ENCODE data around the gene SORBS1. TPM values are rescaled to one million over a fixed set of nuclear protein-coding genes. Genes with fewer than 3 reads are reported as not detected.

Gene SORBS1
- total RNA-seq, 2 experiments from 2014 or later: 0.58 to 0.90 TPM

DNA sequence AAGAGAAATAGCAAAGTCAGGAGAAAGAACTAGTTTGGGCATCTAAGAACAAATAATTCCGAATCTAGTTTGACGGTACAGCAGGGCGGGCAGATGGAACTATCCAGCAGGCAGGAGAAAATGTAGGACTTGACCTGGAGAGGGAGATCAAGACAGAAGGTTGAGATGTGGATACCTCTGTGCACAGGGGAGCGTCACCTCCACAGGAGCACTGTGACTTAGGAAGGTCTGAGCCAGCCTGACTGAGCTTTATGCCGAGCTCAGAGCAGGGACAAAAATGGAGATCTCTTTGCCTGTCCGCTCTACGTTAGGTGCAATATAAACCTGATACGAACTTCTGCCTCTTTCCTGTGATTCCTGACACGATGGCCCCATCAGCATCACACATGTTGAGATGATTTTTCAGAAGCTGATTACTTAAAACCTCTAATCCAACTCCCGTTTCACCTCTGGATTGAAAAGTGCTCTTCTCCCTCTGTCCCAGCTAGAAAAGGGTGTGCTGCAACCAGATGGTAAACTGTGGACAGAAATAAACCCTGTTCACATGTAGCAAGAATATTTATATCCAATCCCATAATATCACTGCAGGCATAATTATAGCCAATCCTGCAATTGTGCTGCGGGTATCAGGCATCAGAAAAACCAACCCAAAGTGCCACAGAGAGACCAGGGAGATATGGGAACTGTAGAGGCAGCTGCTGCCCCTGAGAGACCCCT, 13.6 kb upstream of the SORBS1 start:
- Mint-ChIP-seq H3K9me3 (no peaks in the 10 kb centered on the region), H3K27me3 (peaks cover 19% of the 10 kb centered on the region), H3K4me3 (no peak overlapping the region), H3K27ac (no peak overlapping the region), H3K36me3 (ENCODE audit: low read depth) (no peaks in the 10 kb centered on the region), H3K4me1 (no peaks in the 10 kb centered on the region)
- ChIA-PET POLR2A (no interaction called here), CTCF (no interaction called here)
- DNase-seq: no peak

DNA sequence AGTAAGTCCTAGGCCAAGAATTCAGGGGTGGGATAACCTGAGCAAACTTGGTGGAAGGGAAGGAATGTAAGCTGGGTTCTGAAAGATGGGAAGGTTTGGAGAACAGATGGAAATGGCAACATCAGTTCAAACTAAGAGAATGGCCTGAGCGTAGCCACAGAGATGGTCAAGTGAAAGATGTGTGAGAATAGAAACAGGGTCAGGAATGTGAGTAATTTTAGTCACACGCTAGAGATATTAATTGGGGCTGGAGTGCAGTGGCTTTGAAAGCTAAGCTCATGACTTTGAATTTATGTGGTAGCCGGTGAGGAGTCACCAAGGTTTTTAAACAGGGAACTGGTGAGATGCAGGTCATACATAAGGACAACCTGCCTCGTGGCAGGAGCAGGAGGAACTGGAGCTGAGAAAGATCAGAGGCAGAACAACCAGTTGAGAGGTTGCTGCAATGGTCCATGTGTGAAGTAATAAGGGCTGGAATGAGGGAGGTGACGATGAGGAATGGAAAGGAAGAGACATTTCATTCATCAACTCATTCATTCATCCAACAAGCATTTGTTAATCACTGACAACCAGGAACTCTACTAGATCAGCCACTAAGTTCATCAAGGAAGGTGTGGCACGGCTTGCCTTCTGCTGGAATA, 12.9 kb upstream of the SORBS1 start:
- Mint-ChIP-seq H3K27ac (no peak overlapping the region), H3K36me3 (ENCODE audit: low read depth) (no peaks in the 10 kb centered on the region), H3K4me3 (no peak overlapping the region), H3K4me1 (no peaks in the 10 kb centered on the region), H3K27me3 (peaks cover 18% of the 10 kb centered on the region), H3K9me3 (no peaks in the 10 kb centered on the region)
- DNase-seq: no peak
- ChIA-PET POLR2A (no interaction called here), CTCF (interaction anchor here (0.7 kb wide), 1 partner anchor 886 kb away, joined by 3 read pairs; no protein-coding TSS in a partner anchor)

DNA sequence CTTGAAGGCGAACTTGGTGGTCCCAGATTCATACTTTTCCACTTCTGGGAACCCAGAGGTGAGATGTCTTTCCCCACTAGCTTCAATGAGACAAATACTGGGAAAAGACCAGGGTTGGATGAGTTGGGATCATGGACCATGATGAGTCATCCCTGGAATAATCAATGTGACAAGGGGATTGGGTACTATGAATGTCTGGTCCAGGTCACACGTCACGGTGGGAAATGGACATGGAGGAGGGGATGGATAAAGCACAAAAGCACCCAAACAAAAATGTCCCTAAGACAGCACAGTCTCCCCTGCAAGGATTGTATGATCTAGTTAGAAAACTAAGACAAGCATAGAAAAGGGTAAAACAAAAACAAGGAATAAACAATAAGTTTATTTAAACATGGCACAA, 12.4 kb upstream of the SORBS1 start:
- no peaks in the 10 kb centered on the region for H3K36me3 Mint-ChIP-seq (ENCODE audit: low read depth)
- H3K27me3 Mint-ChIP-seq: peaks cover 14% of the 10 kb centered on the region
- no peak overlapping the region for H3K27ac Mint-ChIP-seq
- no peak overlapping the region for H3K4me3 Mint-ChIP-seq
- ChIA-PET POLR2A (no interaction called here), CTCF (interaction anchor here (0.7 kb wide), 1 partner anchor 886 kb away, joined by 3 read pairs; no protein-coding TSS in a partner anchor)
- H3K9me3 Mint-ChIP-seq: no peaks in the 10 kb centered on the region
- no peaks in the 10 kb centered on the region for H3K4me1 Mint-ChIP-seq
- no peak for DNase-seq

GRCh38 chr10:95572131-95572820, 11.1 kb upstream of the SORBS1 start:
- ChIA-PET CTCF (no interaction called here), POLR2A (no interaction called here)
- no peaks in the 10 kb centered on the region for H3K4me1 Mint-ChIP-seq

DNA sequence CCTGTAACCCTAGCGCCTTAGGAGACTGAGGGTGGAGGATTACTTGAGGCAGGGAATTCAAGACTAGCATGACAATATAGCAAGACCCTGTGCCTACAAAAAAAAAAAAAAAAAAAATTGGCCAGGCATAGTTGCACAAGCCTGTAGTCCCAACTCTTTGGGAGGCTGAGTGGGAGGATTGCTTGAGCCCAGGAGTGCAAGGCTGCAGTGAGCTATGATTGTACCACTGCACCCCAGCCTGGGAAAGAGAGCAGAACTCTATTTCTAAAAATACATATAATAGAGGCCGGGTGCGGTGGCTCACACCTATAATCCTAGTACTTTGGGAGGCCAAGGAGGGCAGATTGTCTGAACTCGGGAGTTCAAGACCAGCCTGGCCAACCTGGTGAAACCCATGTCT, 10.2 kb upstream of the SORBS1 start:
- DNase-seq: no peak
- no peaks in the 10 kb centered on the region for H3K4me1 Mint-ChIP-seq
- no peak overlapping the region for H3K27ac Mint-ChIP-seq
- POLR2A ChIA-PET: no interaction called here
- H3K36me3 Mint-ChIP-seq (ENCODE audit: low read depth): no peaks in the 10 kb centered on the region
- peaks cover 14% of the 10 kb centered on the region for H3K27me3 Mint-ChIP-seq
- CTCF ChIA-PET: no interaction called here
- H3K9me3 Mint-ChIP-seq: no peaks in the 10 kb centered on the region
- H3K4me3 Mint-ChIP-seq: no peak overlapping the region

More at GRCh38 chr10:95572131-95572820, 11.1 kb upstream of the SORBS1 start:
- H3K36me3 Mint-ChIP-seq (ENCODE audit: low read depth): no peaks in the 10 kb centered on the region
- H3K4me3 Mint-ChIP-seq: no peak overlapping the region
- no peak for DNase-seq
- H3K27ac Mint-ChIP-seq: no peak overlapping the region
- H3K27me3 Mint-ChIP-seq: peaks cover 14% of the 10 kb centered on the region
- H3K9me3 Mint-ChIP-seq: no peaks in the 10 kb centered on the region

GRCh38 chr10:95569368-95569767, 8.2 kb upstream of the SORBS1 start:
- no peak for DNase-seq
- Mint-ChIP-seq H3K27ac (no peak overlapping the region), H3K4me1 (no peaks in the 10 kb centered on the region), H3K27me3 (peaks cover 9% of the 10 kb centered on the region), H3K4me3 (no peak overlapping the region), H3K9me3 (no peaks in the 10 kb centered on the region), H3K36me3 (ENCODE audit: low read depth) (no peaks in the 10 kb centered on the region)
- ChIA-PET POLR2A (no interaction called here), CTCF (no interaction called here)

DNA sequence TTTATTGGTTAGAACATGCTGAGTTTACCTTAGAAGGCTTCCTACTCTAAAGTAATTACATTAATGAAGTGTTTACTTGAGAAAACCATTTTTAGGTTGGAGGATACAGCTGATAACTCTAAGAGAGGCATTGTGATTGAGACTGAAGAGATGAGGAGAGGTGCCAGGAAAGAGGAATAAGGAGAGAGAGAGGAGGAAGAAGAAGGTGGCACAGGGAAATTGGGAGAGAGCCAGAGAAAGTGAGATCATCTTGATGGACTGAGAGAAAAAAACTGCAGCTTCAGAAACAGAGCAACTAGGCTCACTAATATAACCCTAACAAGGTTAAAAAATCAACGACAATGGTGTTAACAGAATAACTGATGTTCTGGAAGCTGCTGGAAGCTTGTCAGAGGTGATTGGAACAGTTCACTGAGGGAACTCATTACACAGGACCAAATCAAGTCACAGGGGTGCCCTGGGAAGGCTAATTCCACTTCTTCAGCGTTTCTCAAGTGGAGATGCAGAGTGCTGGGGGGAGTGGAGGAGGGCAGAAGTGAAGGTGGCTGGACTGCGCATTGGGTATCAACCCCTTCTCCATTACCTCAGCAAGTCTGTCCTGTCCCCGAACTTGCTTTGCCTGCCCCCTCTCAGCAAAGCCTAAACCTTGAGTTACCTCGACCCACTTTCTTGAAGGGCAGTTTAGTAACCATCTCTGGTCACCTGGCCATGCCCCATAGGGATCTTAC, 6.9 kb upstream of the SORBS1 start:
- Mint-ChIP-seq H3K27me3 (peaks cover 1% of the 10 kb centered on the region), H3K9me3 (no peaks in the 10 kb centered on the region), H3K27ac (no peak overlapping the region), H3K4me1 (no peaks in the 10 kb centered on the region), H3K36me3 (ENCODE audit: low read depth) (no peaks in the 10 kb centered on the region), H3K4me3 (no peak overlapping the region)
- no peak for DNase-seq
- POLR2A ChIA-PET: no interaction called here
- CTCF ChIA-PET: no interaction called here

GRCh38 chr10:95566136-95566535, 5.0 kb upstream of the SORBS1 start:
- POLR2A ChIA-PET: no interaction called here
- no peak for DNase-seq
- Mint-ChIP-seq H3K4me3 (no peak overlapping the region), H3K36me3 (ENCODE audit: low read depth) (no peaks in the 10 kb centered on the region), H3K27me3 (peaks cover 4% of the 10 kb centered on the region), H3K9me3 (no peaks in the 10 kb centered on the region), H3K27ac (no peak overlapping the region), H3K4me1 (peaks cover 6% of the 10 kb centered on the region)
- CTCF ChIA-PET: no interaction called here

GRCh38 chr10:95565336-95565735, 4.2 kb upstream of the SORBS1 start:
- no peak for DNase-seq
- peaks cover 11% of the 10 kb centered on the region for H3K4me1 Mint-ChIP-seq
- H3K9me3 Mint-ChIP-seq: no peaks in the 10 kb centered on the region
- no peaks in the 10 kb centered on the region for H3K36me3 Mint-ChIP-seq (ENCODE audit: low read depth)
- H3K27me3 Mint-ChIP-seq: peaks cover 8% of the 10 kb centered on the region
- ChIA-PET CTCF (no interaction called here), POLR2A (no interaction called here)
- no peak overlapping the region for H3K4me3 Mint-ChIP-seq
- no peak overlapping the region for H3K27ac Mint-ChIP-seq

GRCh38 chr10:95564291-95564690, 3.1 kb upstream of the SORBS1 start:
- no peak overlapping the region for H3K4me3 Mint-ChIP-seq
- no peak for DNase-seq
- CTCF ChIA-PET: no interaction called here
- POLR2A ChIA-PET: no interaction called here
- no peaks in the 10 kb centered on the region for H3K36me3 Mint-ChIP-seq (ENCODE audit: low read depth)
- no peak overlapping the region for H3K27ac Mint-ChIP-seq
- no peaks in the 10 kb centered on the region for H3K9me3 Mint-ChIP-seq
- peaks cover 17% of the 10 kb centered on the region for H3K27me3 Mint-ChIP-seq
- peaks cover 17% of the 10 kb centered on the region for H3K4me1 Mint-ChIP-seq

DNA sequence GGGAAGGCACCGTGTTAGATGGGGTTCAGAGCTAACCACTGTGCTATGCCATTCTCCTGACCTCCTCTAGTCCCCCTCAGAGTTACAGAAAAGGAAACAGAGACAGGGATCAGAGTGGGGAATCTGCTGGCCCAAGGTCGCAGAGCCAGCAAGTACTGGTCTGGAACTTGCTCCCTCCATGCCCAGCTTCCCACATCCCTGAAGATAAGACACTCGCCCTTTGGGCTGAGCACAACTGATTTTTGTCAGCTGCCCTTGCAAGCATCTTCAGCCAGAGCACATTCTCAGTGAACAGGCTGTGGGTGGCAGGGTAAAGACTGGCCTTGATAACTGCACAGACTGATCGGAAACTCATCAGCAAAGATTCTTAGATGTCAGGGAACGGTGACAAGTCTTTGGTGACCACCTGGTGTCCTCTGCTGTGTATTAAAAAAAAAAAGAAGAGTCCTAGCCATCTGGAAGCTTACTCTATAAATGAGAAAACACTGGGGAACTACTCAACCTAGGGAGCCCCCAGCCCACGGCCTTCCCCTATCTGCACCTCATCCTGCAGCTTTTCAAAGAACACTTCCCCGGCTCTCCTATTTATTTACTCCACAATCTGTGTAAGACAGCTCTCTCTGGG, 1.3 kb upstream of the SORBS1 start:
- peaks cover 28% of the 10 kb centered on the region for H3K27me3 Mint-ChIP-seq
- H3K9me3 Mint-ChIP-seq: no peaks in the 10 kb centered on the region
- H3K36me3 Mint-ChIP-seq (ENCODE audit: low read depth): no peaks in the 10 kb centered on the region
- no peak overlapping the region for H3K27ac Mint-ChIP-seq
- H3K4me1 Mint-ChIP-seq: peaks cover 17% of the 10 kb centered on the region
- ChIA-PET CTCF (interaction anchor here (1.2 to 1.7 kb wide), 2 partner anchors 10 to 132 kb away, joined by 4 to 5 read pairs; no protein-coding TSS in a partner anchor), POLR2A (no interaction called here)
- no peak for DNase-seq
- H3K4me3 Mint-ChIP-seq: no peak overlapping the region

DNA sequence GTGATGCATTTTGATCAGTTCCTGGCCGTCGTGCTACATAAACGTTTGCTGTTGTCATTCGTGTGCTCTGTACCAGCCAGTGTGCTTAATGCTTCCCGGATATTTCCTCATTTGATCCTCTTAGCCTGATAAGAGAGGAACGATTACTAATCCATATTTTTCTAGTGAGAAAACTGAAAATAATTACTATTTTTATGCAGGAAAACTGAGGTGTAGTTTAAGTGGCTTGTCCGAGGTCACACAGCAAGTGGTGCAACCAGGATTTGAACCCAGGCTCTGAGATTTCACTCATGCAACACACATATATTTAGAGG, 650 bp upstream of the SORBS1 start:
- no peak overlapping the region for H3K27ac Mint-ChIP-seq
- no peaks in the 10 kb centered on the region for H3K9me3 Mint-ChIP-seq
- ChIA-PET CTCF (interaction anchor here (0.9 to 1.7 kb wide), 2 partner anchors 132 kb away, joined by 3 to 5 read pairs; partner anchors contain the start of gene TCTN3), POLR2A (no interaction called here)
- H3K36me3 Mint-ChIP-seq (ENCODE audit: low read depth): no peaks in the 10 kb centered on the region
- H3K27me3 Mint-ChIP-seq: peaks cover 31% of the 10 kb centered on the region
- no peak for DNase-seq
- peak overlapping the region; percentile 96 for H3K4me3 Mint-ChIP-seq
- peaks cover 17% of the 10 kb centered on the region for H3K4me1 Mint-ChIP-seq

All from activated CD4-positive, alpha-beta memory T cell treated with anti-CD3 and anti-CD28 coated beads, Interleukin-2, amount 10 ng/mL, durations not matched to agents 7 days and 5 days (primary cell).